GM12891 (cell line): ENCODE data around the gene CAMK1G.

Experiments used
- PAX5 ChIP-seq: IDR thresholded peaks from 2 replicates; pipeline ENCODE4 v1.6.1; 2011; ENCODE audit warnings: low read length, moderate library complexity, mild to moderate bottlenecking; ENCODE audit not compliant: insufficient read depth, severe bottlenecking
- POLR2A ChIP-seq: IDR thresholded peaks from 2 replicates; pipeline ENCODE4 v1.6.1; 2011; ENCODE audit warnings: low read depth, low read length, control low read depth
- POLR2AphosphoS5 ChIP-seq: IDR thresholded peaks from 2 replicates; pipeline ENCODE4 v1.6.1; 2011; ENCODE audit warnings: low read depth, low read length, control low read depth
- POU2F2 ChIP-seq: IDR thresholded peaks from 2 replicates; pipeline ENCODE4 v1.6.1; 2011; ENCODE audit warnings: low read depth, mild to moderate bottlenecking, control low read depth, low read length, moderate library complexity
- SPI1 ChIP-seq: IDR thresholded peaks from 2 replicates; pipeline ENCODE4 v1.6.1; 2011; ENCODE audit warnings: low read depth, low read length, control low read depth
- TAF1 ChIP-seq: IDR thresholded peaks from 2 replicates; pipeline ENCODE4 v1.6.1; 2011; ENCODE audit warnings: low read depth, low read length, control low read depth

DNA sequence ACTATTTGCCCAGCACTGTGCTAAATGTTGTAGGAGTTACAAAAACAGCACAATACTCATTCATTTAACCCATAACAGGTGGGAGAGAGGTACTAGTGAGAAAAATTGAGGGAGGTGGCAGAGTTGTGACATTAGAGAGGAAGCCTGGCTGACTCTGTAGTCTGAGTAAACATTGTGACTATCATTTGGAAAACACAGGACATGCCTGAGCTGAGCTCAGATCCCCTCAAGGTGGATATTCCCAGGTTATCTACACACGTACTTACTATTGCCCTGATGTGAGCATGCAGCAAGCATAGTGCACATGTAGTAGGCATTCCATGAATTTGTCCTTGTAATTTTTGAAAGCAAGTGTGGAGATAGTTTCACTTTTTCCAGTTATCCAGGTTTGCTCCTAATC is 10.9 kb downstream of the CAMK1G start:
- TF ChIP-seq POLR2AphosphoS5 (no peak), POLR2A (no peak), POU2F2 (no peak), PAX5 (no peak), TAF1 (no peak), SPI1 (no peak)
